Keratinocyte (primary cell): ENCODE results near the gene SRCIN1. TPM values are rescaled to one million over a fixed set of nuclear protein-coding genes. Genes with fewer than 3 reads are reported as not detected.

Experiments used
- DNase-seq: peaks from one replicate; pipeline ENCODE4 v3.0.0-alpha.2; 2011; ENCODE audit warnings: low read depth, missing footprints, low spot score
- FAIRE-seq: peaks from 2 replicates; lab custom pipeline; 2011; peaks lifted over from hg19 to GRCh38; lab: Jason Lieb, UNC
- H2AFZ ChIP-seq: 2 replicates; pipeline ENCODE4 v1.6.0; 2012; ENCODE audit warnings: low read length, control low read depth, inconsistent platforms; ENCODE audit not compliant: control insufficient read depth
- H3K27ac ChIP-seq: 2 replicates; pipeline ENCODE4 v1.5.1; 2011; ENCODE audit warnings: low read length; ENCODE audit not compliant: control insufficient read depth, insufficient read depth
- H3K27me3 ChIP-seq: 3 replicates; pipeline ENCODE4 v1.6.0; 2011; ENCODE audit warnings: low read length; ENCODE audit not compliant: control insufficient read depth, insufficient read depth; ENCODE audit errors: extremely low read depth
- H3K36me3 ChIP-seq, 2 experiments: 2 replicates in 1 of 2; 3 replicates in 1 of 2; pipeline ENCODE4 v1.5.1; 2011; ENCODE audit warnings: low read length in 2 of 2, mild to moderate bottlenecking in 1 of 2; ENCODE audit not compliant: control insufficient read depth in 2 of 2, insufficient read depth in 2 of 2; ENCODE audit errors: extremely low read depth in 1 of 2
- H3K4me1 ChIP-seq: 3 replicates; pipeline ENCODE4 v1.5.1; 2011; ENCODE audit warnings: low read length; ENCODE audit not compliant: control insufficient read depth, insufficient read depth; ENCODE audit errors: extremely low read depth
- H3K4me2 ChIP-seq: 3 replicates; pipeline ENCODE4 v1.6.0; 2011; ENCODE audit warnings: low read depth, low read length; ENCODE audit not compliant: control insufficient read depth, insufficient read depth; ENCODE audit errors: extremely low read depth
- H3K4me3 ChIP-seq, 3 experiments: fragments of 200-600 bp in 1 of 3; sonication (generic) in 1 of 3; 2 replicates in 2 of 3; 3 replicates in 1 of 3; pipeline ENCODE4 v1.5.1; 2011 to 2016; ENCODE audit warnings: low read length in 3 of 3, mild to moderate bottlenecking in 3 of 3, control low read depth in 2 of 3, inconsistent platforms in 1 of 3, low read depth in 1 of 3, mixed read lengths in 1 of 3, mixed run types in 1 of 3, moderate library complexity in 1 of 3; ENCODE audit not compliant: control insufficient read depth in 2 of 3, insufficient read depth in 2 of 3; ENCODE audit errors: extremely low read depth in 1 of 3
- H3K79me2 ChIP-seq: 2 replicates; pipeline ENCODE4 v1.6.0; 2012; ENCODE audit warnings: low read length; ENCODE audit not compliant: control insufficient read depth, insufficient read depth
- H3K9ac ChIP-seq: 3 replicates; pipeline ENCODE4 v1.6.0; 2011; ENCODE audit warnings: low read length; ENCODE audit not compliant: control insufficient read depth, insufficient read depth; ENCODE audit errors: extremely low read depth
- H3K9me1 ChIP-seq: 3 replicates; pipeline ENCODE4 v1.6.0; 2011; ENCODE audit warnings: low read length; ENCODE audit not compliant: control insufficient read depth, insufficient read depth; ENCODE audit errors: extremely low read depth
- H3K9me3 ChIP-seq: 2 replicates; pipeline ENCODE4 v1.5.1; 2012; ENCODE audit warnings: low read depth, low read length; ENCODE audit not compliant: control insufficient read depth
- H4K20me1 ChIP-seq: 3 replicates; pipeline ENCODE4 v1.6.0; 2011; ENCODE audit warnings: low read length; ENCODE audit not compliant: control insufficient read depth, insufficient read depth; ENCODE audit errors: extremely low read depth
- CTCF ChIP-seq, 3 experiments: IDR thresholded peaks in 1 of 3; conservative IDR thresholded peaks in 1 of 3; optimal IDR thresholded peaks in 1 of 3; 2 replicates in 2 of 3; 3 replicates in 1 of 3; pipeline versions ENCODE3 to v1.5.1; 2011; ENCODE audit warnings: low read length in 3 of 3, mild to moderate bottlenecking in 3 of 3, moderate library complexity in 2 of 3, control low read depth in 1 of 3, inconsistent platforms in 1 of 3; ENCODE audit not compliant: insufficient read depth in 2 of 3; ENCODE audit errors: extremely low read depth in 1 of 3
- EZH2 ChIP-seq: IDR thresholded peaks from one replicate; pipeline ENCODE4 v1.6.1; 2012; ENCODE audit warnings: inconsistent platforms, mild to moderate bottlenecking, low read length, moderate library complexity
- dilution Hi-C: fragments of 300-500 bp; cut with MboI; formaldehyde crosslinking; loops from one replicate; pipeline ENCODE4 v1.7.0; 2020; ENCODE audit warnings: low sequenced_read_pairs; ENCODE audit not compliant: extremely low pct_ligation_motif_present
- polyA plus RNA-seq, 5 experiments: library from polyadenylated mRNA; depleted of rRNA in 3 of 5; stranded (reverse) in 3 of 5; stranded (forward) in 1 of 5; unstranded in 1 of 5; fragments of >200 nt; gene quantifications; 1 replicate in 1 of 5; 2 replicates in 3 of 5; 3 replicates in 1 of 5; pipeline versions ENCODE4 v1.2.1 to v1.2.3, GENCODE V29; 2011 to 2012; ENCODE audit warnings: missing spikeins in 2 of 5, low read depth in 1 of 5, low replicate concordance in 1 of 5

SRCIN1 gene
- polyA plus RNA-seq, 1 donor (not counting 4 experiments of a cell fraction or from before 2014, with no cell fraction given), result 0.37 TPM

GRCh38 chr17:38557396-38557795, 48.4 kb downstream of the SRCIN1 start:
- no peaks in the 10 kb centered on the region for H3K36me3 ChIP-seq
- H3K9me3 ChIP-seq, result no peaks in the 10 kb centered on the region
- H3K9me1 ChIP-seq, result peaks cover 3% of the 10 kb centered on the region
- H3K27ac ChIP-seq, result peak overlapping the region; percentile 33
- H2AFZ ChIP-seq, result no peak overlapping the region
- TF ChIP-seq EZH2 (no peak), CTCF (optimal IDR thresholded peaks at IDR 0.05 in 1 of 3, IDR thresholded peaks at IDR 0.05 in 1 of 3, conservative IDR thresholded peaks at IDR 0.05 in 1 of 3; ENCODE audit: extremely low read depth in 1 of 3, insufficient read depth in 2 of 3, low read length in 3 of 3) (no peak)
- peak overlapping the region; percentile 99 for H3K4me2 ChIP-seq
- no peaks in the 10 kb centered on the region for H4K20me1 ChIP-seq
- H3K4me1 ChIP-seq, result peaks cover 42% of the 10 kb centered on the region
- peak overlapping the region; percentile 42 for H3K9ac ChIP-seq
- H3K4me3 ChIP-seq, result no peak overlapping the region
- DNase-seq (no peak), FAIRE-seq (no peak)
- peaks cover 24% of the 10 kb centered on the region for H3K27me3 ChIP-seq
- dilution Hi-C loops, result no loop called here
- H3K79me2 ChIP-seq, result no peaks in the 10 kb centered on the region

GRCh38 chr17:38556239-38556638, 49.5 kb downstream of the SRCIN1 start:
- H2AFZ ChIP-seq, result no peak overlapping the region
- H3K9me3 ChIP-seq, result no peaks in the 10 kb centered on the region
- DNase-seq, result no peak

More at GRCh38 chr17:38556239-38556638, 49.5 kb downstream of the SRCIN1 start:
- Histone ChIP-seq H3K4me2 (no peak overlapping the region), H3K9ac (no peak overlapping the region), H3K4me3 (no peak overlapping the region), H3K4me1 (peaks cover 42% of the 10 kb centered on the region), H3K79me2 (no peaks in the 10 kb centered on the region), H3K36me3 (no peaks in the 10 kb centered on the region), H4K20me1 (no peaks in the 10 kb centered on the region), H3K27ac (no peak overlapping the region), H3K27me3 (peaks cover 12% of the 10 kb centered on the region), H3K9me1 (peaks cover 3% of the 10 kb centered on the region)
- FAIRE-seq, result no peak
- no peak for TF ChIP-seq CTCF (optimal IDR thresholded peaks at IDR 0.05 in 1 of 3, IDR thresholded peaks at IDR 0.05 in 1 of 3, conservative IDR thresholded peaks at IDR 0.05 in 1 of 3; ENCODE audit: extremely low read depth in 1 of 3, insufficient read depth in 2 of 3, low read length in 3 of 3)
- no peak for TF ChIP-seq EZH2
- dilution Hi-C loops, result no loop called here
